ENCODE data around the gene TBX4.

Gene TBX4

DNA sequence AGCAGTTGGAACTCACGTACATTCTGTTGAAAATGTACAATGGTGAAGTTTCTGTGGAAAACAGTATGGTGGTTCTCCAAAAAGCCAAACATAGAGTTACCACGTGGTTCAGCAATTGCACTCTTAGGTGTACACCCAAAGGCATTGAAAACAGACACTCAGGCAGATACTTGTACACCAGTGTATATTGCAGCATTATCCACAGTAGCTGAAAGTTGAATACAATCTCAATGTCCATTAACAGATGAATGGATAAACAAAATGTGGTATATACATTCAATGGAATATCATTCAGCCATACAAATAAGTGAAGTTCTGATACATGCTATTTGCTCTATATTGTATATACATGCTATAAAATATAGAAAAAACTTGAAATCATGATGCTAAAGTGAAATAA lies 29.4 kb upstream of the TBX4 start:
- Histone ChIP-seq H3K9me2 (replicated peaks; ENCODE audit: insufficient read depth, low read length) (no peaks in the 10 kb centered on the region), H3K4me2 (ENCODE audit: low read depth, low read length, poor library complexity, severe bottlenecking) (no peak overlapping the region), H3K9ac (ENCODE audit: low read length) (no peak overlapping the region), H3K36me3 (ENCODE audit: low read length) (no peaks in the 10 kb centered on the region), H4K20me1 (ENCODE audit: low read depth, low read length) (no peaks in the 10 kb centered on the region), H3K27ac (ENCODE audit: low read depth, low read length) (no peak overlapping the region), H3K79me2 (ENCODE audit: insufficient read depth, low read length) (no peaks in the 10 kb centered on the region), H2AFZ (ENCODE audit: low read depth, low read length, severe bottlenecking) (no peak overlapping the region), H3K27me3 (ENCODE audit: low read length) (no peaks in the 10 kb centered on the region), H3F3A (ENCODE audit: insufficient read depth) (no peaks in the 10 kb centered on the region), H3K4me3 (ENCODE audit: insufficient read depth, low read length, poor library complexity, severe bottlenecking) (no peak overlapping the region), H3K9me3 (ENCODE audit: insufficient read depth, low read length) (no peaks in the 10 kb centered on the region)
- TF ChIP-seq EZH2phosphoT487 (conservative IDR thresholded peaks at IDR 0.05; ENCODE audit: low read length), result no peak
- no peak for TF ChIP-seq CTCF (IDR thresholded peaks at IDR 0.05; ENCODE audit: insufficient read depth, low read length, poor library complexity, severe bottlenecking)

DNA sequence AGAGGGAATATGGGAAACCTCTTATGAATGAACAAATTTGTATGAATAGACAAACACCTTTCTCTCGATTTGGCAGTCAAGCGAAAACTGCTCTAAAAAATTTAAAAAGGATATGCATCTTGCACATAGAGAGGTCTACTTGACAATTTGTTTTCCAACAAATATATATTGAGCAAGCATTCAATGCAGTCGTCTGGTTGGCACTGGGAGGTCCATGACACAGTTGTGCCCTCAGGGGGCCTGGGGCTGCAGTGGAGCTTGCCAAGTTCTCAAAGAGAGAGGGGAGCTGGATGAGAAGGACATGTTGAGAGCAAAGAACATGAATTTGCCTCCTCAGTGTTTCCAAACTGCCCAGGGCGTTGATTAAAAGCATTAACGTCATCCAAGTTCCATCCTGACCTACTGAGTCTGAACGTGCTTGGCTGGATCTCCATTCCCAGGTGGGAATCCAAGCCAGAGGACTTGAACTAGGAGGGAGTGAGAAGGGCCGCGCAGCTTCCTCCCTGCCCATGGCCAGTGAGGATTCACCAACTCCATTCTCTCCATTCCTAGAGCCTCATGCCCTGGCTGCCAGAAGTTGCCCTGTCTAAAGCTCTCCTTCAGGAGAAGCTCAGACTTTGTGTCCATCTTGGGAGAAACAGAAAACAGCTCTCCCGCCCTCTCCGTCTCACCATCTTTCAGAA lies 28.1 kb upstream of the TBX4 start:
- Histone ChIP-seq H3K4me2 (ENCODE audit: low read depth, low read length, poor library complexity, severe bottlenecking) (no peak overlapping the region), H2AFZ (ENCODE audit: low read depth, low read length, severe bottlenecking) (no peak overlapping the region), H3K27ac (ENCODE audit: low read depth, low read length) (no peak overlapping the region), H3K9me3 (ENCODE audit: insufficient read depth, low read length) (no peaks in the 10 kb centered on the region), H4K20me1 (ENCODE audit: low read depth, low read length) (no peaks in the 10 kb centered on the region), H3K79me2 (ENCODE audit: insufficient read depth, low read length) (no peaks in the 10 kb centered on the region), H3K9me2 (replicated peaks; ENCODE audit: insufficient read depth, low read length) (no peaks in the 10 kb centered on the region), H3K36me3 (ENCODE audit: low read length) (no peaks in the 10 kb centered on the region), H3K27me3 (ENCODE audit: low read length) (no peaks in the 10 kb centered on the region), H3F3A (ENCODE audit: insufficient read depth) (no peaks in the 10 kb centered on the region), H3K9ac (ENCODE audit: low read length) (no peak overlapping the region), H3K4me3 (ENCODE audit: insufficient read depth, low read length, poor library complexity, severe bottlenecking) (no peak overlapping the region)
- no peak for TF ChIP-seq EZH2phosphoT487 (conservative IDR thresholded peaks at IDR 0.05; ENCODE audit: low read length)

GRCh38 chr17:61425682-61426481 lies 26.3 kb upstream of the TBX4 start:
- no peaks in the 10 kb centered on the region for H3K9me3 ChIP-seq (ENCODE audit: insufficient read depth, low read length)
- no peaks in the 10 kb centered on the region for H3K9me2 ChIP-seq (replicated peaks; ENCODE audit: insufficient read depth, low read length)
- no peak overlapping the region for H3K9ac ChIP-seq (ENCODE audit: low read length)
- no peak overlapping the region for H2AFZ ChIP-seq (ENCODE audit: low read depth, low read length, severe bottlenecking)
- no peak overlapping the region for H3K4me2 ChIP-seq (ENCODE audit: low read depth, low read length, poor library complexity, severe bottlenecking)
- H4K20me1 ChIP-seq (ENCODE audit: low read depth, low read length), result no peaks in the 10 kb centered on the region
- H3F3A ChIP-seq (ENCODE audit: insufficient read depth), result no peaks in the 10 kb centered on the region
- H3K36me3 ChIP-seq (ENCODE audit: low read length), result no peaks in the 10 kb centered on the region
- H3K27me3 ChIP-seq (ENCODE audit: low read length), result no peaks in the 10 kb centered on the region
- TF ChIP-seq EZH2phosphoT487 (conservative IDR thresholded peaks at IDR 0.05; ENCODE audit: low read length) (no peak), CTCF (IDR thresholded peaks at IDR 0.05; ENCODE audit: insufficient read depth, low read length, poor library complexity, severe bottlenecking) (no peak)
- no peaks in the 10 kb centered on the region for H3K79me2 ChIP-seq (ENCODE audit: insufficient read depth, low read length)
- no peak overlapping the region for H3K27ac ChIP-seq (ENCODE audit: low read depth, low read length)
- no peak overlapping the region for H3K4me3 ChIP-seq (ENCODE audit: insufficient read depth, low read length, poor library complexity, severe bottlenecking)
